Loucy (cell line): Measurements from ENCODE around the gene PTPRN2.

Experiments
- H2AFZ ChIP-seq: fragments of 200-600 bp; sonication (generic); 2 replicates; pipeline ENCODE4 v1.6.0; 2016; ENCODE audit warnings: antibody characterized with exemption, mild to moderate bottlenecking, low read length, moderate library complexity
- H3F3A ChIP-seq: fragments of 200-600 bp; 2 replicates; pipeline ENCODE4 v1.6.0; 2016; ENCODE audit warnings: antibody characterized with exemption, low read depth, mild to moderate bottlenecking
- H3K27me3 ChIP-seq: fragments of 200-600 bp; sonication (generic); 2 replicates; pipeline ENCODE4 v1.6.1; 2014; ENCODE audit warnings: low read length, mild to moderate bottlenecking; ENCODE audit not compliant: insufficient read depth, poor library complexity, severe bottlenecking
- H3K36me3 ChIP-seq: fragments of 200-600 bp; sonication (generic); 2 replicates; pipeline ENCODE4 v1.6.1; 2016; ENCODE audit warnings: low read length; ENCODE audit not compliant: insufficient read depth
- H3K4me1 ChIP-seq: fragments of 200-600 bp; sonication (generic); 2 replicates; pipeline ENCODE4 v1.5.1; 2014; ENCODE audit warnings: low read length, mild to moderate bottlenecking; ENCODE audit not compliant: insufficient read depth, poor library complexity, severe bottlenecking
- H3K4me2 ChIP-seq: fragments of 200-600 bp; sonication (generic); 2 replicates; pipeline ENCODE4 v1.6.0; 2014; ENCODE audit warnings: antibody characterized with exemption, low read length, low read depth, mild to moderate bottlenecking; ENCODE audit not compliant: poor library complexity, severe bottlenecking
- H3K4me3 ChIP-seq: fragments of 200-600 bp; sonication (generic); 2 replicates; pipeline ENCODE4 v1.5.1; 2014; ENCODE audit warnings: low read length, mild to moderate bottlenecking, mixed read lengths; ENCODE audit not compliant: poor library complexity, severe bottlenecking
- H3K79me2 ChIP-seq: fragments of 200-600 bp; sonication (generic); 2 replicates; pipeline ENCODE4 v1.6.1; 2014; ENCODE audit warnings: low read length; ENCODE audit not compliant: insufficient read depth
- H3K9ac ChIP-seq: fragments of 200-600 bp; sonication (generic); 2 replicates; pipeline ENCODE4 v1.6.0; 2014; ENCODE audit warnings: mild to moderate bottlenecking, low read depth, low read length, moderate library complexity; ENCODE audit not compliant: poor library complexity, severe bottlenecking
- H3K9me2 ChIP-seq: fragments of 200-600 bp; sonication (generic); replicated peaks from 2 replicates; pipeline ENCODE4 v1.6.1; 2016; ENCODE audit warnings: low read depth, low read length, mixed read lengths
- H3K9me3 ChIP-seq: fragments of 200-600 bp; sonication (generic); 2 replicates; pipeline ENCODE4 v1.6.1; 2014; ENCODE audit warnings: mild to moderate bottlenecking, antibody characterized with exemption, low read length, low read depth; ENCODE audit not compliant: insufficient read depth
- H4K20me1 ChIP-seq: fragments of 200-600 bp; sonication (generic); 2 replicates; pipeline ENCODE4 v1.6.0; 2014; ENCODE audit warnings: antibody characterized with exemption, low read length, mild to moderate bottlenecking; ENCODE audit not compliant: insufficient read depth, poor library complexity, severe bottlenecking
- CTCF ChIP-seq: fragments of 200-600 bp; sonication (generic); conservative IDR thresholded peaks from 2 replicates; pipeline ENCODE4 v1.5.1; 2014; ENCODE audit warnings: mild to moderate bottlenecking, antibody characterized with exemption, low read length
- EZH2phosphoT487 ChIP-seq: fragments of 200-600 bp; IDR thresholded peaks from 2 replicates; pipeline ENCODE4 v1.6.1; 2018; ENCODE audit warnings: antibody characterized with exemption, mild to moderate bottlenecking, moderate library complexity, borderline replicate concordance

PTPRN2 gene

GRCh38 chr7:158057446-158057845, 530.2 kb downstream of the PTPRN2 start:
- no peak for TF ChIP-seq EZH2phosphoT487
- TF ChIP-seq CTCF = no peak
- H3K9ac ChIP-seq = no peak overlapping the region
- no peaks in the 10 kb centered on the region for H3K27me3 ChIP-seq
- no peaks in the 10 kb centered on the region for H4K20me1 ChIP-seq
- H3F3A ChIP-seq = no peaks in the 10 kb centered on the region
- H3K4me3 ChIP-seq = no peak overlapping the region
- no peak overlapping the region for H2AFZ ChIP-seq
- H3K36me3 ChIP-seq = no peaks in the 10 kb centered on the region
- no peak overlapping the region for H3K4me2 ChIP-seq
- H3K4me1 ChIP-seq = no peaks in the 10 kb centered on the region
- no peaks in the 10 kb centered on the region for H3K79me2 ChIP-seq
- H3K9me3 ChIP-seq = peaks cover 28% of the 10 kb centered on the region; the same call in 1 of the 2 replicates
- no peaks in the 10 kb centered on the region for H3K9me2 ChIP-seq

- H3K4me1 ChIP-seq = no peaks in the 10 kb centered on the region
- no peak overlapping the region for H3K4me3 ChIP-seq
- H3K9me2 ChIP-seq = no peaks in the 10 kb centered on the region
- no peak overlapping the region for H3K4me2 ChIP-seq
- H4K20me1 ChIP-seq = no peaks in the 10 kb centered on the region
- H3K79me2 ChIP-seq = no peaks in the 10 kb centered on the region
- no peaks in the 10 kb centered on the region for H3F3A ChIP-seq
- H3K36me3 ChIP-seq = no peaks in the 10 kb centered on the region
- no peak overlapping the region for H2AFZ ChIP-seq
- H3K9ac ChIP-seq = no peak overlapping the region
- H3K9me3 ChIP-seq = peaks cover 33% of the 10 kb centered on the region; the same call in 1 of the 2 replicates
- no peak for TF ChIP-seq EZH2phosphoT487
- TF ChIP-seq CTCF = no peak
- no peaks in the 10 kb centered on the region for H3K27me3 ChIP-seq
Measured at GRCh38 chr7:158056761-158057160, 530.9 kb downstream of the PTPRN2 start.

- no peaks in the 10 kb centered on the region for H3K36me3 ChIP-seq
- no peak overlapping the region for H3K9ac ChIP-seq
- H3K4me1 ChIP-seq = no peaks in the 10 kb centered on the region
- no peaks in the 10 kb centered on the region for H3F3A ChIP-seq
- H3K27me3 ChIP-seq = no peaks in the 10 kb centered on the region
- no peak overlapping the region for H3K4me2 ChIP-seq
- no peaks in the 10 kb centered on the region for H3K9me2 ChIP-seq
- H3K9me3 ChIP-seq = peaks cover 27% of the 10 kb centered on the region; the same call in 1 of the 2 replicates
- H3K4me3 ChIP-seq = no peak overlapping the region
- H3K79me2 ChIP-seq = no peaks in the 10 kb centered on the region
- no peaks in the 10 kb centered on the region for H4K20me1 ChIP-seq
- no peak for TF ChIP-seq EZH2phosphoT487
- TF ChIP-seq CTCF = no peak
- H2AFZ ChIP-seq = no peak overlapping the region
Measured at GRCh38 chr7:158055726-158056510, 531.7 kb downstream of the PTPRN2 start.
